ENCODE measurements around the gene OR2J2.
"Not testable (repeated sequence)": the region's sequence is repeated elsewhere in the genome, so short reads cannot be mapped to it uniquely, and the experiment has no call there.

Gene OR2J2

GRCh38 chr6:29170607-29171006 lies at the start of gene OR2J2:
Gene OR2J2 (plus strand): TSS chr6:29170907. CDS start chr6:29173636, 2,729 bp downstream.
- DNase-seq (ENCODE audit: low read depth): not testable (repeated sequence)

GRCh38 chr6:29129326-29130012 lies 41.2 kb upstream of the OR2J2 start:
- no peak for DNase-seq (ENCODE audit: low read depth)

GRCh38 chr6:29130644-29131043 lies 40.1 kb upstream of the OR2J2 start:
- DNase-seq (ENCODE audit: low read depth): no peak

GRCh38 chr6:29131691-29132090 lies 39.0 kb upstream of the OR2J2 start:
- no peak for DNase-seq (ENCODE audit: low read depth)

GRCh38 chr6:29137724-29138123 lies 33.0 kb upstream of the OR2J2 start:
- DNase-seq (ENCODE audit: low read depth): no peak

- no peak for DNase-seq (ENCODE audit: low read depth)
These were observed 29.1 kb upstream of the OR2J2 start for GRCh38 chr6:29141606-29142005.

GRCh38 chr6:29142309-29142708 lies 28.4 kb upstream of the OR2J2 start:
- no peak for DNase-seq (ENCODE audit: low read depth)

GRCh38 chr6:29146179-29146578 lies 24.5 kb upstream of the OR2J2 start:
- no peak for DNase-seq (ENCODE audit: low read depth)

- DNase-seq (ENCODE audit: low read depth): no peak
These were observed 23.6 kb upstream of the OR2J2 start for GRCh38 chr6:29147074-29147473.

GRCh38 chr6:29149444-29149843 lies 21.3 kb upstream of the OR2J2 start:
- DNase-seq (ENCODE audit: low read depth): not testable (repeated sequence)

- no peak for DNase-seq (ENCODE audit: low read depth)
These were observed 17.6 kb upstream of the OR2J2 start for GRCh38 chr6:29153083-29153482.

GRCh38 chr6:29155182-29155581 lies 15.5 kb upstream of the OR2J2 start:
- DNase-seq (ENCODE audit: low read depth): not testable (repeated sequence)

- DNase-seq (ENCODE audit: low read depth): not testable (repeated sequence)
These were observed 10.8 kb upstream of the OR2J2 start for GRCh38 chr6:29159922-29160321.

GRCh38 chr6:29165571-29165970 lies 5.1 kb upstream of the OR2J2 start:
- DNase-seq (ENCODE audit: low read depth): not testable (repeated sequence)

- no peak for DNase-seq (ENCODE audit: low read depth)
These were observed 1.0 kb downstream of the OR2J2 start for GRCh38 chr6:29171736-29172135.

GRCh38 chr6:29183594-29183993 lies 12.9 kb downstream of the OR2J2 start:
- no peak for DNase-seq (ENCODE audit: low read depth)

GRCh38 chr6:29188659-29189058 lies 18.0 kb downstream of the OR2J2 start:
- not testable (repeated sequence) for DNase-seq (ENCODE audit: low read depth)

- DNase-seq (ENCODE audit: low read depth): no peak
These were observed 30.3 kb downstream of the OR2J2 start for GRCh38 chr6:29200767-29201662.

GRCh38 chr6:29201966-29202365 lies 31.3 kb downstream of the OR2J2 start:
- no peak for DNase-seq (ENCODE audit: low read depth)

GRCh38 chr6:29211488-29211887 lies 40.8 kb downstream of the OR2J2 start:
- DNase-seq (ENCODE audit: low read depth): no peak

- no peak for DNase-seq (ENCODE audit: low read depth)
These were observed 45.8 kb downstream of the OR2J2 start for GRCh38 chr6:29216528-29216927.

GRCh38 chr6:29217242-29217641 lies 46.5 kb downstream of the OR2J2 start:
- not testable (repeated sequence) for DNase-seq (ENCODE audit: low read depth)

GRCh38 chr6:29218056-29218455 lies 47.3 kb downstream of the OR2J2 start:
- not testable (repeated sequence) for DNase-seq (ENCODE audit: low read depth)

All from amniotic epithelial cell (primary cell).